ENCODE results near the gene ARHGEF11. TPM values are rescaled to one million over a fixed set of nuclear protein-coding genes. Genes with fewer than 3 reads are reported as not detected.

The ARHGEF11 gene
- total RNA-seq, 2 experiments from 2014 or later: 1.4 to 1.8 TPM

DNA sequence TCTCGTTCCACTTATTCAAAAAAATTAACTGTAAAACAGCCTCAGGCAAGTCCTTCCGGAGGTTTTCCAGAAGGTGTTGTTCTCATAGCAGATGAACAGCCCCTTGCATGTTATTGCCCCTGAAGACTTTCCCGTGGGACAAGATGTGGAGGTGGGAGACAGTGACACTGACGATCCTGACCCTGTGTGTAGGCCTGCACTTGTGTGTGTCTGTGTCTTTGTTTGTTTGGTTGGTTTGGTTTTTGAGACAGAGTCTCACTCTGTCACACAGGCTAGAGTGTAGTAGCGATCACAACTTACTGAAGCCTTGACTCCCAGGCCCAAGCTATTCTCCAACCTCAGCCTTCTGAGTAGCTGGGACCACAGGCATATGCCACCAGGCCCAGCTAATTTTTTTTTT is 41.5 kb upstream of the ARHGEF11 start:
- DNase-seq (no peak), ATAC-seq (no peak)
- Mint-ChIP-seq H3K36me3 (ENCODE audit: low read depth) (no peaks in the 10 kb centered on the region), H3K9me3 (no peaks in the 10 kb centered on the region), H3K27me3 (peaks cover 5% of the 10 kb centered on the region), H3K27ac (no peak overlapping the region), H3K4me1 (ENCODE audit: low read depth) (no peaks in the 10 kb centered on the region), H3K4me3 (no peak overlapping the region)
- ChIA-PET CTCF (interaction anchor here (0.9 to 13.6 kb wide), 2 partner anchors 67 to 117 kb away, joined by 3 to 562 read pairs; no protein-coding TSS in a partner anchor), POLR2A (interaction anchor here (1.2 to 1.9 kb wide), 2 partner anchors 65 to 68 kb away, joined by 3 to 7 read pairs; no protein-coding TSS in a partner anchor)
- intact Hi-C loops (cut with micrococcal nuclease): no loop called here
- TF ChIP-seq, protein P1, sequence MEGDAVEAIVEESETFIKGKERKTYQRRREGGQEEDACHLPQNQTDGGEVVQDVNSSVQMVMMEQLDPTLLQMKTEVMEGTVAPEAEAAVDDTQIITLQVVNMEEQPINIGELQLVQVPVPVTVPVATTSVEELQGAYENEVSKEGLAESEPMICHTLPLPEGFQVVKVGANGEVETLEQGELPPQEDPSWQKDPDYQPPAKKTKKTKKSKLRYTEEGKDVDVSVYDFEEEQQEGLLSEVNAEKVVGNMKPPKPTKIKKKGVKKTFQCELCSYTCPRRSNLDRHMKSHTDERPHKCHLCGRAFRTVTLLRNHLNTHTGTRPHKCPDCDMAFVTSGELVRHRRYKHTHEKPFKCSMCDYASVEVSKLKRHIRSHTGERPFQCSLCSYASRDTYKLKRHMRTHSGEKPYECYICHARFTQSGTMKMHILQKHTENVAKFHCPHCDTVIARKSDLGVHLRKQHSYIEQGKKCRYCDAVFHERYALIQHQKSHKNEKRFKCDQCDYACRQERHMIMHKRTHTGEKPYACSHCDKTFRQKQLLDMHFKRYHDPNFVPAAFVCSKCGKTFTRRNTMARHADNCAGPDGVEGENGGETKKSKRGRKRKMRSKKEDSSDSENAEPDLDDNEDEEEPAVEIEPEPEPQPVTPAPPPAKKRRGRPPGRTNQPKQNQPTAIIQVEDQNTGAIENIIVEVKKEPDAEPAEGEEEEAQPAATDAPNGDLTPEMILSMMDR (IDR thresholded peaks at IDR 0.05): no peak

DNA sequence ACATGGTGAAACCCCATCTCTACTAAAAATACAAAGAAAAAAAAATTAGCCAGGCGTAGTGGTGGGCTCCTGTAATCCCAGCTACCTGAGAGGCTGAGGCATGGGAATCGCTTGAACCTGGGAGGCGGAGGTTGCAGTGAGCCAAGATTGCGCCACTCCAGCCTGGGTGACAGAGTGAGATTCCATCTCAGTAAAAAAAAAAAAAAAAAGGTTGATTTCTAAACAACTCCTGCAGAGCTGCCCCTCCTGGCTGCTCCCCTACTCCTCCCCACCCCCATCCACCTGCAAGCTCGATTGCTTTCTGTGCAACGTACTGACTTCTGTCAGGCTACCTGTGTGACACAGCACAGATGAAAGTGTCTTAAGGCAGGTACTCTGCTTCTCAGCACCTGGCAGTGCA is 40.8 kb upstream of the ARHGEF11 start:
- H3K4me3 Mint-ChIP-seq: no peak overlapping the region
- H3K36me3 Mint-ChIP-seq (ENCODE audit: low read depth): no peaks in the 10 kb centered on the region
- intact Hi-C loops (cut with micrococcal nuclease): no loop called here
- TF ChIP-seq, protein P1 (IDR thresholded peaks at IDR 0.05): no peak
- ChIA-PET CTCF (interaction anchor here (1.3 to 13.6 kb wide), 3 partner anchors 12 to 67 kb away, joined by 4 to 562 read pairs (median 5); no protein-coding TSS in a partner anchor), POLR2A (interaction anchor here (1.2 kb wide), 1 partner anchor 66 kb away, joined by 3 read pairs; no protein-coding TSS in a partner anchor)
- H3K27ac Mint-ChIP-seq: no peak overlapping the region
- no peaks in the 10 kb centered on the region for H3K9me3 Mint-ChIP-seq
- H3K27me3 Mint-ChIP-seq: peaks cover 5% of the 10 kb centered on the region
- H3K4me1 Mint-ChIP-seq (ENCODE audit: low read depth): no peaks in the 10 kb centered on the region
- no peak for ATAC-seq
- no peak for DNase-seq

DNA sequence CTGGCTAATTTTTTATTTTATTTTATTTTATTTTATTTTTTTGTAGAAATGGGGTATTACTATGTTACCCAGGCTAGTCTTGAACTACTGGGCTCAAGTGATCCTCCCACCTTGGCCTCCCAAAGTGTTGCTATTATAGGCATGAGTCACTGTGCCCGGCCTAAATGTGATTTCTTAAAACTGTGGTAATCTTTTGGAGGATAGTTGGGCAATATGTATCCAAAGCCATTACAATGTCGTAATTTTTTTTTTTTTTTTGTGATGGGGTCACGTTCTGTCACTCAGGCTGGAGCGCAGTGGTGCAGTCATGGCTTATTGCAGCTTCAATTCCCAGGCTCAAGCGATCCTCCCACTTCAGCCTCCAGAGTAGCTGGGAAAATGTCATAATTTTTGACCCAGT is 39.9 kb upstream of the ARHGEF11 start:
- Mint-ChIP-seq H3K9me3 (no peaks in the 10 kb centered on the region), H3K27me3 (peaks cover 5% of the 10 kb centered on the region), H3K27ac (no peak overlapping the region), H3K4me1 (ENCODE audit: low read depth) (no peaks in the 10 kb centered on the region), H3K36me3 (ENCODE audit: low read depth) (no peaks in the 10 kb centered on the region), H3K4me3 (no peak overlapping the region)
- DNase-seq (no peak), ATAC-seq (no peak)
- CTCF ChIA-PET: interaction anchor here (1.3 to 13.6 kb wide), 3 partner anchors 11 to 68 kb away, joined by 4 to 562 read pairs (median 5); no protein-coding TSS in a partner anchor
- intact Hi-C loops (cut with micrococcal nuclease): no loop called here
- POLR2A ChIA-PET: no interaction called here
- TF ChIP-seq, protein P1 (IDR thresholded peaks at IDR 0.05): no peak

DNA sequence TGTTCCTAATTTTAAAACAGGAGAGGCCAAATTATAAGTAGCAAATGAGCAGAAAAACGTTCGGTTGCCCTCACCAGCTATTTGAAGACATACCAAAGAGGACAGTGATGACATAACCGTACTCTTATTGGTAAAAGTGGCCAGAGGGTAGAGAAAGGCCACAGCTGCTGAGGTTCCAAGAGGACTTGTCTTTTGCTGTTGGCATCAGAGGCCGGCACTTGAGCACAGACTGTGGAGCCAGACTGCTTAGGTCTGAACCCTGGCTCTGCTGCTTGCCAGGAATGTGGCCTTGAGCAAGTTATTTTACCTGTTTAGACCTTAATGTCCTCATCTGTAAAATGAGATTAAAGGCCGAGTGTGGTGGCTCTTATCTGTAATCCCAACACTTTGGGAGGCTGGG is 39.2 kb upstream of the ARHGEF11 start:
- intact Hi-C loops (cut with micrococcal nuclease): no loop called here
- ATAC-seq: no peak
- ChIA-PET POLR2A (no interaction called here), CTCF (interaction anchor here (1.0 to 13.6 kb wide), 2 partner anchors 69 to 86 kb away, joined by 3 to 562 read pairs; no protein-coding TSS in a partner anchor)
- no peak for DNase-seq
- TF ChIP-seq, protein P1 (IDR thresholded peaks at IDR 0.05): no peak
- Mint-ChIP-seq H3K9me3 (no peaks in the 10 kb centered on the region), H3K4me3 (no peak overlapping the region), H3K4me1 (ENCODE audit: low read depth) (no peaks in the 10 kb centered on the region), H3K36me3 (ENCODE audit: low read depth) (no peaks in the 10 kb centered on the region), H3K27me3 (no peaks in the 10 kb centered on the region), H3K27ac (no peak overlapping the region)

DNA sequence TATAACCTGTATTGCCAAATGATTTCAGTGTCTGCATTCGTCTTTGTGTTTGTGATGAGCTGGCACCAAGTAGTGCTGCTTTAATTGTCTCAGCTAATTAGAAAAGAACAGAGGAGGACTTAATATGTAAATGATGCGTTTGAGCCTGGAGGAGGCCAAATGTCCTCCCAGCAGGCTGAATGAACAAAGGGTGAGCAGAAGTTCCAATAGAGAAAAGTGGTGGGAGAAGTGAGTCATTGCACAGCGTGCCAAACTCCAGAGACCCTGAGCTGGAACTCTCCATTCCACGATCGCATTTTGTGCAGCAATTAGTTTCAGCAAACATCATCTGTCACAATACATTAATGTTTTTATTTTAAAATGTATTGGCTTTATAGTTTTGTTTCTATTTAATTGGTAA is 36.2 kb upstream of the ARHGEF11 start:
- no peak for ATAC-seq

More for the DNA sequence above, 36.2 kb upstream of the ARHGEF11 start:
- Mint-ChIP-seq H3K9me3 (no peaks in the 10 kb centered on the region), H3K4me1 (ENCODE audit: low read depth) (no peaks in the 10 kb centered on the region), H3K4me3 (no peak overlapping the region), H3K27me3 (peaks cover 4% of the 10 kb centered on the region), H3K27ac (no peak overlapping the region), H3K36me3 (ENCODE audit: low read depth) (no peaks in the 10 kb centered on the region)
- DNase-seq: no peak
- intact Hi-C loops (cut with micrococcal nuclease): no loop called here
- ChIA-PET CTCF (interaction anchor here (1.4 to 13.6 kb wide), 3 partner anchors 9 to 120 kb away, joined by 3 to 562 read pairs (median 27); no protein-coding TSS in a partner anchor), POLR2A (interaction anchor here (1.4 kb wide), 1 partner anchor 75 kb away, joined by 4 read pairs; no protein-coding TSS in a partner anchor)
- TF ChIP-seq, protein P1 (IDR thresholded peaks at IDR 0.05): no peak

Measured in activated CD8-positive, alpha-beta T cell treated with anti-CD3 and anti-CD28 coated beads for 36 hours (primary cell).